ENCODE data around the gene PPP1R14B.
A peak's percentile ranks its signal among the peaks of the same experiment; 100 is the strongest.

Gene PPP1R14B

GRCh38 chr11:64208086-64208795, 38.5 kb downstream of the PPP1R14B start:
- no peak for DNase-seq

DNA sequence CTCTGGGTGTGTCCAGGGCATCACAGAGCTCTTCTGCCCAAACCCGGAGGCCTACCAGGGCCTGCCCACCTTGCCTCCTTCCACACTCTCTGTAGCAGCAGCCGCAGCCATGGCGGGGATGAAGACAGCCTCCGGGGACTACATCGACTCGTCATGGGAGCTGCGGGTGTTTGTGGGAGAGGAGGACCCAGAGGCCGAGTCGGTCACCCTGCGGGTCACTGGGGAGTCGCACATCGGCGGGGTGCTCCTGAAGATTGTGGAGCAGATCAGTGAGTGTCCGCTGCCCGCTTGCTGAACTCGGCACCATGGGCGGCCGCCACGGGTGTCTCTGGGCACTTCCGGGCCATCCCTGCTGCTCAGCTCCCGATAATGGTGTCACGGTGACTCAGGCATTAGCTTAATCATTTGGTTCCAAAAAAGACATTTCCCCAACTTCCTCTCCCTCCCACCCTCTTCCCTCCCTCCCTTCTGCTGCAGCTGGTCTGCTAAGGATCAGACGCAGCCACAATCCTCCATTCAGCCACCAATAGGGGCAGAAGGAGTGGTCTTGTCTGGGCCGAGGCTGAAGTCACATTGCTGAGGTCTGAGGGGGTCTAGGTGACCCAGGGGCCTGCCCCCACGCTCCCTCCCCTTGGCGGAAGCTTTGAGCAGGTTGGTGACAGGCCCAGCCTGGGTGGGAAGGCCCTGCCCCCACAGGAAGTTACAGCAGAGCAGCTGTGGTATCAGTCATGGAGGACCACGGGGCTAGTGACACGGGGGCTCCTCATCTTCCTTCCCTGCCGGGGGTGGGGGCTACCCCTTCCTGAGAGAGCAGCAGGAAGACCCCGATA, 39.3 kb downstream of the PPP1R14B start:
- DNase-seq = peak; percentile 87 to 89

GRCh38 chr11:64206457-64207255, 40.1 kb downstream of the PPP1R14B start, which contains the start of gene FERMT3:
FERMT3 (plus strand) TSS chr11:64206721; CDS start chr11:64207365, 644 bp downstream.
- DNase-seq = peak; percentile 94 to 96

GRCh38 chr11:64204464-64204989, 42.2 kb downstream of the PPP1R14B start:
- DNase-seq = peak; percentile 96 to 97

- DNase-seq = no peak
Observed at GRCh38 chr11:64204080-64204440, 42.7 kb downstream of the PPP1R14B start.

DNA sequence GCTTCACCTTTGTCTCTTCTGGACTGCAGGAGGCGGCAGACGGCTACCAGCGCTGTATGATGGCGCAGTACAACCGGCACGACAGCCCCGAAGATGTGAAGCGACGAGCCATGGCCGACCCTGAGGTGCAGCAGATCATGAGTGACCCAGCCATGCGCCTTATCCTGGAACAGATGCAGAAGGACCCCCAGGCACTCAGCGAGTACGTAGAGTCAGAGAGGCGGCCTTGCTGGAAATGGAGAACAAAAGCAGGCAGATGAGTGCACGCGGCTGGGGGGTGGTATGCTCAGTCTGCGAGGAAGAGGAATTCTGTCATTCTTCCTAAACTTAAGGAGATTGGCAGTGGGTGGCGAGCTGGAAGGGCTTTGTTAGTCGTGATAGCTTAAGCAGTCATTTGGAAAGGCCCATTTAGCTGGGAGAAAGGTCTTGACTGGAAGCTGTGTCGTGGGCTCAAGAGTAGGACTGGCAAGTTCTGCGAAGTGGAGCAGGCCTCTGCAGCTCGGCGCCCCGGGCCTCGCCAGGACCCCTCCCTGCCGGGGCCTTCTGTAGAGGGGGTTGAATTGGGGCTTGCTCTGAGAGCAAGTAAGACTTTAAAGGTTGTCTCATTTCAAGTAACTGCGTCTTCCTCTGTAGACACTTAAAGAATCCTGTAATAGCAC, 43.2 kb downstream of the PPP1R14B start:
- DNase-seq = no peak

GRCh38 chr11:64202992-64203391, 43.8 kb downstream of the PPP1R14B start:
- DNase-seq = no peak

DNA sequence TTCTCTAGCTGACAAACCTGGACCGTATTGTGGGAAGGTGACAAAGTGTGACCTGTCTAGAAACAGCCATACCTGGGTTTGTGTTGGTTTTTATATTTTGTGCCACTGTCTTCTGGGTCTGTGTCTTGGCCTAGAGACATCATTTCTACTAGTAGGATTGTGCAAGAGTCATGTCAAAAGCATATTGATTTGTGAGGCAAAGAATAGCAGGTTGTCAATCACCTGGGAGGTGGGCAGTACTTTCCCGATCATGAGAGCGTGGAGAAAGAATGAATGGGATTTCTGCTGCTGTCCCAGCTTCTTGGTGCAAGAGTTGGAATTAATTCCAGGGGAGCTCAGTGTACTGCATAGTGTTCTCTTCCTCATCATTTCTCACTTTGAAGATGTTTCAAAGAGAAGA, 45.2 kb downstream of the PPP1R14B start:
- no peak for DNase-seq

- no peak for DNase-seq
Observed at GRCh38 chr11:64198511-64198910, 48.2 kb downstream of the PPP1R14B start.

DNA sequence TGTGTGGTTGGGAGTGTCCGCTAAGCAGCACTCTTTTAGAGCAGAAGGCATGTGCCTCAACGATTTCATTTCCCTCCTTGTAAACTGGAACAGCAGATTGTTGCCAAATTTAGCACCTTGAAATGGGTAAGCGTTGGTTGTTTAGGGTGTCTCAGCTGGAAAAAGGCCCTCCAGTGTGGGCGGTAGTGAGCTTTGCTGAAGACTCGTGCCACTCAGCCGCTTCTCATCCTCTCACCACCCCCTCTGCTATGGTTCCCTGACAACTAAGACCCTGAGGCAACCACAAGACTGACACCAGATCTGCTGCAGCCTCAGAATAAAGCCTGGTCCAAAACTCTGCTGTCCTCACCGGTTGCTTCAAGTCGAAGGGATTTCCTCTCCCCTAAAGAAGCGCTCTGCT, 50.1 kb downstream of the PPP1R14B start:
- no peak for DNase-seq
